ENCODE data around the gene NACA. TPM values are rescaled to one million over a fixed set of nuclear protein-coding genes. Genes with fewer than 3 reads are reported as not detected.

Gene NACA
- total and polyA plus RNA-seq, 8 donors: 531 to 2,541 (median 2,355) TPM

GRCh38 chr12:56725723-56726102, 614 bp upstream of the NACA start:
- Histone ChIP-seq H3K27me3 (no peaks in the 10 kb centered on the region), H3K9me3 (no peaks in the 10 kb centered on the region), H3K36me3 (peaks cover 0 to 18% of the 10 kb centered on the region in 2 donors), H3K27ac (peak overlapping the region; percentile 92 to 93), H3K4me3 (peak overlapping the region; percentile 71 to 87), H3K4me1 (peaks cover 17 to 40% of the 10 kb centered on the region in 2 donors)
- DNase-seq: no peak
- ATAC-seq: no peak
- intact Hi-C loops (cut with DNase I): no loop called here
- TF ChIP-seq, protein P1, sequence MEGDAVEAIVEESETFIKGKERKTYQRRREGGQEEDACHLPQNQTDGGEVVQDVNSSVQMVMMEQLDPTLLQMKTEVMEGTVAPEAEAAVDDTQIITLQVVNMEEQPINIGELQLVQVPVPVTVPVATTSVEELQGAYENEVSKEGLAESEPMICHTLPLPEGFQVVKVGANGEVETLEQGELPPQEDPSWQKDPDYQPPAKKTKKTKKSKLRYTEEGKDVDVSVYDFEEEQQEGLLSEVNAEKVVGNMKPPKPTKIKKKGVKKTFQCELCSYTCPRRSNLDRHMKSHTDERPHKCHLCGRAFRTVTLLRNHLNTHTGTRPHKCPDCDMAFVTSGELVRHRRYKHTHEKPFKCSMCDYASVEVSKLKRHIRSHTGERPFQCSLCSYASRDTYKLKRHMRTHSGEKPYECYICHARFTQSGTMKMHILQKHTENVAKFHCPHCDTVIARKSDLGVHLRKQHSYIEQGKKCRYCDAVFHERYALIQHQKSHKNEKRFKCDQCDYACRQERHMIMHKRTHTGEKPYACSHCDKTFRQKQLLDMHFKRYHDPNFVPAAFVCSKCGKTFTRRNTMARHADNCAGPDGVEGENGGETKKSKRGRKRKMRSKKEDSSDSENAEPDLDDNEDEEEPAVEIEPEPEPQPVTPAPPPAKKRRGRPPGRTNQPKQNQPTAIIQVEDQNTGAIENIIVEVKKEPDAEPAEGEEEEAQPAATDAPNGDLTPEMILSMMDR (IDR thresholded peaks at IDR 0.05): no peak

GRCh38 chr12:56724701-56724971, 463 bp downstream of the NACA start:
- ATAC-seq (peak; percentile 18), DNase-seq (peak in 1 of 4 donors; percentile 10)
- Histone ChIP-seq H3K9me3 (no peaks in the 10 kb centered on the region), H3K4me3 (peak overlapping the region; percentile 71 to 87), H3K4me1 (peaks cover 17 to 50% of the 10 kb centered on the region in 2 donors), H3K27ac (peak overlapping the region; percentile 92 to 93), H3K27me3 (no peaks in the 10 kb centered on the region), H3K36me3 (peaks cover 0 to 24% of the 10 kb centered on the region in 2 donors)
- TF ChIP-seq, protein P1 (IDR thresholded peaks at IDR 0.05): no peak
- intact Hi-C loops (cut with DNase I): no loop called here

DNA sequence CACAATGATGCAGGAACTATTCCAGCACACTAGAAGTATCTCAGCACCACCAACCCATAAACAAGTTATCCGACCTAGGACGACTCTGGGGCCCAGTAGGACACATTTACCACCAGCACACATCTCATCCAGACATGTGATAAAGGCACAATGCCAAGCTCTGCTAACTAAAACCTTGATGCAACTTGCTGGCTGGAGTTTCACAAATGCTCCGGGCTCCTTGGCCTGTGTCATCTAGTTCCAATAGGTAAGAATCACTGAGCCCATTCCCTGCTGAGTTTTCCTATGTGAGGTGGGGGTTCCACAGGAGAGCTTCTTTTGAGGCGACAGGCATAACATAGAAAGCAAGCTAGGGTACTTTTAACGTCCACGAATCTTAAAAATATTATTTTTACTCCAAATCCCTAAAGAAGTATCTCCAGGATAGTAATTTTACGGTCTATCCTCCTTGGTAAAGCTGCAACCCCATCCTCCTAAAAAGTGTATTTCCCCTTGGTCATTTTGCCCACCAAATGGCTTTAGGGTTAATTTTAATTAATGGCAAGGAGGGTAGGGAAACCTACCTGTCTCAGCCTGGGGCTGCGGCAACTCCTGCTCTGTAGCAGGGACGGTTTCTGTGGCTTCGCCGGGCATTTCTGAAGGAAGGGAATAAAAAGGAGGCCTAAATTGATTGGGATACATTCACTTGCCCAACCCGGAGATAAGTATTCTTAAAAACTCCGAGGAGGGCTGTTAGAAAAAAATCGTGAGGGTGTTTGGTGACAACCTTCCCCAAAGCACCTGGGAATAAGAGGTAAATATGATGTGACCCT, 1.0 kb downstream of the NACA start:
- peak; percentile 4 for ATAC-seq
- TF ChIP-seq, protein P1 (IDR thresholded peaks at IDR 0.05): no peak
- Histone ChIP-seq H3K9me3 (no peaks in the 10 kb centered on the region), H3K27me3 (no peaks in the 10 kb centered on the region), H3K4me3 (peak overlapping the region; percentile 71 to 87), H3K4me1 (peaks cover 17 to 56% of the 10 kb centered on the region in 2 donors), H3K27ac (peak overlapping the region; percentile 92 to 93), H3K36me3 (peaks cover 0 to 29% of the 10 kb centered on the region in 2 donors)
- peak in 3 of 4 donors; percentile 12 to 46 (median 18) for DNase-seq
- intact Hi-C loops (cut with DNase I): no loop called here

DNA sequence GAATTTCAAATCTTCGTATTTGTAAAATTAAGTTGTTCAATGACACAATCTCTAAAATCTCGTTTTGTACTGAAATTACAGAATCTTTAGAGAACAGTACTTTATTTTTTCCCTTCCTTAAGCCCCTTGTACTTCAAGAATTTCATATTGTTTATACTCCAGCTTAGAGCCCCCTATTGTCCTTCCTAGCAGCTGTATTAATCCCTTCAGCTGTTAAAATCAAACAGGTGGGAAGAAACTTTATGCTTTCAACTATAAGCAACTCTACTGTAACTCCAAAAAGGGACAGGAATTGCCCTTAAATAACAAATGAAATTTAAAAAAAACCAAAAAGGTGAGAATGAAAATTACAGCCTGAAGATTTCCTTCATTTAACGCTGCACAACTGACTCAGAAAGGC, 1.7 kb downstream of the NACA start:
- Histone ChIP-seq H3K4me3 (peak overlapping the region; percentile 71 to 87), H3K27ac (peak overlapping the region; percentile 17 to 92), H3K36me3 (peaks cover 0 to 36% of the 10 kb centered on the region in 2 donors), H3K9me3 (no peaks in the 10 kb centered on the region), H3K4me1 (peaks cover 17 to 63% of the 10 kb centered on the region in 2 donors), H3K27me3 (no peaks in the 10 kb centered on the region)
- ATAC-seq (no peak), DNase-seq (no peak)
- TF ChIP-seq, protein P1 (IDR thresholded peaks at IDR 0.05): no peak
- intact Hi-C loops (cut with DNase I): no loop called here

DNA sequence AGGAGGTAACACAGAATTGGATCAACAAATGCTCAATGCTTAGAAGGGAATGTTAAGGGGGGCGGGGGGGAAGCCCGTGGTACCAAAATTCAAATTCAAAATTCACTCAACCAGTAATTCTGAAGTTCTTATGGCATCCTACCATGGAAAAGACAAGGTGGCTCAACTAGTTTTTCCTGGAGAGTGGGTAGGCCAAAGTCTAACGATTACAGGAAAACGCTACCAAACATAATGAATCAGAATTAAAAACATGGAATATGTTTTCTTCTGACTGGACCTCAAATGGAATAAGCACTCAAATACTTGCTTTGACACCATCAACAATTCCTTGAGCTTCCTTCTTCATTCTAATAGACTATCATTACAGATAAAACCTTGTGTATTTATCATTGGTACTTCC, 2.3 kb downstream of the NACA start:
- peak overlapping the region; percentile 71 to 87 for H3K4me3 ChIP-seq
- intact Hi-C loops (cut with DNase I): no loop called here
- peaks cover 17 to 65% of the 10 kb centered on the region in 2 donors for H3K4me1 ChIP-seq
- peak overlapping the region; percentile 17 to 83 for H3K27ac ChIP-seq
- TF ChIP-seq, protein P1 (IDR thresholded peaks at IDR 0.05): no peak
- no peak for ATAC-seq
- no peak for DNase-seq
- H3K27me3 ChIP-seq: no peaks in the 10 kb centered on the region
- peaks cover 0 to 36% of the 10 kb centered on the region in 2 donors for H3K36me3 ChIP-seq
- no peaks in the 10 kb centered on the region for H3K9me3 ChIP-seq

Measured in left lung (tissue), 10 donors.